GM04504 (cell line): ENCODE results near the gene TOMM34.

Experiments
- DNase-seq: peaks from one replicate; pipeline ENCODE4 v3.0.0-alpha.2; 2012; ENCODE audit warnings: low read depth

TOMM34 gene

DNA sequence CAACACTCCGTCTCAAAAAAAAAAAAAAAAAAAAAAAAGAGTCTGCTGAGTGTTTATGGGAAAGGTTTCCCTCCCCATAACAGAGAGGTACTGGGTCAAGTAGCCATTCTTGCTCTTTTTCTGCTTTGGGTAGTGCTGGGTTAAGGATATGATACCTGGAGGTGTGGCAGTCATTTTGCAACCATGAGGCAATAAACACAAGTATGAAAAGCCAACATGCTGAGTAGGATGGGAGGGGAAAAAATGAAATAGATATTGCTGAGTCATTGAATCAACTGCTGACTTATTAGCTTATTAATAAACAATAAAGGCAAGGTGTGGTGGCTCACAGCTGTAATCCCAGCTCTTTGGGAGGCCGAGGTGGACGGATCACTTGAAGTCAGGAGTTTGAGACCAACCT lies 2.3 kb upstream of the TOMM34 start:
- no peak for DNase-seq

GRCh38 chr20:44961870-44962267 lies 1.7 kb upstream of the TOMM34 start:
- DNase-seq, result no peak

- no peak for DNase-seq
Measured at GRCh38 chr20:44961011-44961869, 1.0 kb upstream of the TOMM34 start.

DNA sequence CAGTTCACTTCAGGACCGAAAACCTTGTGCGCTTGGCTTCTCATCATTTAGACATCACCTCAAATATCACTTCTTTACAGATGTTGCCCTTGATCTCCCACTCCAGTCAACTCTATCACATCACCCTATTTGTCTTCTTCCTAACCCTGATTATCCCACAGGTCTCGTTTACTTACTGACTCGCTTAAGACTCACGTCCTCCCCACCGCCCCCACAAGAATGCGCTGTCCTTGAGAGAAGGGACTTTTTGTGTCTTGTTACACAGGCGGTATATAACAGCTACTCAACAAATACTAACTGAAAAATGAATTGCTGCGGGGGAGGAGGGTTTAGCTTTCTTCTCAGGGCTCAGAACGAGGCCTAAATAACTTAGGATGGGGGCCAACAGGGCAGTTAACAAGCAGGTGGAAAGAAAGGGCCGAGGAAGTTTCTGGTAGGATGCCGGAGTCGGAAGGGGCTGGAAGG lies 527 bp downstream of the TOMM34 start:
- no peak for DNase-seq

GRCh38 chr20:44959082-44959637 lies 1.0 kb downstream of the TOMM34 start:
- DNase-seq, result no peak

DNA sequence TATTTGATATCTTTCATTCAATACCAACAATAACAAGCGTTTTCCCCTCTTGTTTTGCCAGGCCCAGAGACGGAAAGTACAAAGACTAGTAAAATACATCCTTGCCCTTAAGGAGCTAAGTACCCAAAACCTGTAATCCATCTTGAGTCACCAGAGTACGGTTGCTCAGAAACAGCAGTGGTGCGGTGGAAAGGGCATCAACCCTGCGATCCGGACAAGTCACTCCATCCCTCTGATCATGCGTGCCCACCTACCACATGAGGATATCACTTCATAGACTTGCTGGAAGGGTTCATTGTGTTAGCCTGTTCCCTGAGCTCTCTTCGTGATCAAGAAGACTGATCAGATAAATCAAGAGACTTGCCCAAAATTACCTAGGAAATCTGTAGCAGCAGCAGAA lies 1.9 kb downstream of the TOMM34 start:
- DNase-seq, result no peak

GRCh38 chr20:44956410-44956809 lies 3.8 kb downstream of the TOMM34 start:
- no peak for DNase-seq

DNA sequence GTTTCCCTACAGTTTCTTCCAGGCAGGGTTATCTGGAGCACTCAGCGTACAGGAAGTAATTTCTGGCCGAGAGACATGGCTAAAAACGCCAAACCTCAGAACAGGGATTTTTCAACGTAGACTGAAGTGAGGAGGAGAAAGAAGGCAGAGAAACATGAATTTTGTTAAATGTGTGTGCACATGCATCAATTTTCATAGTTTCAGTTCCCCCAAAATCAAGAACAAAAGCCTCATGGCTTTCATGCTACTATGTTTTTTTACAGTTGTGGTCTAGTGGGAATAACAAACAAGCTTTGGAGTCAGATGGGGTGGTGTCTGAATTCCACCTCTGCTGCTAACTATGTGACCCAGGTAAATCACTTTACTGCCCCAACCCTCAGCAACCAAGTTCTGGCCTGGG lies 4.9 kb downstream of the TOMM34 start:
- DNase-seq, result no peak

DNA sequence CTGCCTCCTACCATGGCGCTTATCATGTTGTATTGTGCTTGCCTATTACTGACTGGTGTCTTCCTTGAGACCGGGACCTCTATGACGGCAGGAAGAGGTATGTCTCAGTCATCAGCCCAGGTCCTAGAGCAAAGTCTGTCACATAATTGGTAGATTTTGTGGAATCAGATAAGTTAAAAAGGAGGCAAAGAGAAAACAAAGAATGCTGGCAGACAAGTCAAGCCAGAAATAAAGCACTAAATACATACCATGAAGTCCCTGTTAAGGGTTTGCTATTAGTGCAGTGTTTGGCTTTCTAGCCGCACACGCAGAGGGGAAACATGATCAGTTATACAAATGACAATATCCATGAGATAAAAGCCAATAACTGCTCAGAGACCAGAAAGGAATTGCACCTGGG lies 6.0 kb downstream of the TOMM34 start:
- no peak for DNase-seq

- DNase-seq, result no peak
Measured at GRCh38 chr20:44952731-44953130, 7.5 kb downstream of the TOMM34 start.

DNA sequence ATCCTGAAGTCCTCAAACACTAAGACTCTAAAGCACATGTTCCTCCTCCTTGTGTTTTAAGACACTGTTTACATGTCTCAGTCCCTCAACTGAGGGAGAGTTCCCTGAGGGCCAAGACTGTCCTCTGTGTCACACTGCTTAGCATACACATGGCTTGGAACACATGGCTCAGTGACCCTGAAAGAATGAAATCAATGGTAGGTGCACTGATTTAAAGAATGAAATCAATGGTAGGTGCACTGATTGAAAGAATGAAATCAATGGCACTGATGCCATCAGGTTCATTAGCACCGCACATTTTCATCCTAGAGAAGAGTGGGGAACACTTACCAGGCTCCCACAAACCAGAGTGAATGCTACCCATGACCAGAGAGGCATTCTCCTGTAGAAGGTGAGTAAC lies 9.8 kb downstream of the TOMM34 start:
- DNase-seq, result no peak

- DNase-seq, result no peak
Measured at GRCh38 chr20:44948513-44948912, 11.7 kb downstream of the TOMM34 start.

- no peak for DNase-seq
Measured at GRCh38 chr20:44948107-44948506, 12.1 kb downstream of the TOMM34 start.

DNA sequence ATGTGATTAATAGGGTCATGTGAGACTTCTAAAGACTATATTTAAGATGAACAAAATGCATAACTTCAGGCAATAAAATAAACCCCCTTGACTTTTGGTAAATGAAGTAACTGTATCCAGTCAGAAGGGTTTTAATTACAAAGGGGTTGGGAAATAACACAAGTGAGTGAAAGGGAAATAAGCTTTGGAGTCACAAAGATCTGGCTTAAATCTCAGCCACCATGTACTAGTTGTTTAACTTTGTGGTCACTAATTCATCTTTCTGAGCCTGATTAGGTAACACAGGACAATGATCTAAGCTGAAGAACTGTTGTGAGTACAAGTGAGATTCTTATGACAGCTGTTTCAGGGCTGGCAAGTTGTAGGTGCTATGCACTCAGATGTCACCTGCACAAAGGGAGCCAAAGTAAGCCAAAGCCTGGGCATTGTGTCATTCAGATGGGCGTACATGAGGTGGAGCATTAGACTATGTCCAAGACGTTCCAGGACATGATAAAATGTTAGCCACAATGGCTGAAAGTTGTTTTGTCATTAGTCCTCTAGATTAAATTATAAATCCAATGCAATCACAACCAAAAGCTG lies 13.8 kb downstream of the TOMM34 start:
- no peak for DNase-seq

GRCh38 chr20:44945261-44945660 lies 14.9 kb downstream of the TOMM34 start:
- no peak for DNase-seq

DNA sequence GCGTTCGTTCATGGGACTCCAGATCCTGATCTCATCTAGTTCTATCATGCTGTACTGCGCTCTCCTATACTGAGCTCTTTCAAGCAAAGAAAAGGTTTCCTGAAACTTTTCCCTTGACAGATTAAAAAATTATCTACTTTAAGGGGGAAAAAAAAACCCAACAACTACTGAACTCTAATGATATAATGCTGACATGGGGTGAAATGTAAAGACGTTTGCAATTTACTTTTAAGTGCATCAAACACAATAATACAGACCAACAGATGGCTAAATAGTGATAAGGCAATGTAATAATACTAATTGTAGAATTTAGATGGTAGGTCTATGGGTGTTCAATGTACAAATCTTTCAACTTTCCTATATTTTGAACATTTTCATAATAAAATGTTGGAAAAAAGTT lies 16.4 kb downstream of the TOMM34 start:
- DNase-seq, result no peak

DNA sequence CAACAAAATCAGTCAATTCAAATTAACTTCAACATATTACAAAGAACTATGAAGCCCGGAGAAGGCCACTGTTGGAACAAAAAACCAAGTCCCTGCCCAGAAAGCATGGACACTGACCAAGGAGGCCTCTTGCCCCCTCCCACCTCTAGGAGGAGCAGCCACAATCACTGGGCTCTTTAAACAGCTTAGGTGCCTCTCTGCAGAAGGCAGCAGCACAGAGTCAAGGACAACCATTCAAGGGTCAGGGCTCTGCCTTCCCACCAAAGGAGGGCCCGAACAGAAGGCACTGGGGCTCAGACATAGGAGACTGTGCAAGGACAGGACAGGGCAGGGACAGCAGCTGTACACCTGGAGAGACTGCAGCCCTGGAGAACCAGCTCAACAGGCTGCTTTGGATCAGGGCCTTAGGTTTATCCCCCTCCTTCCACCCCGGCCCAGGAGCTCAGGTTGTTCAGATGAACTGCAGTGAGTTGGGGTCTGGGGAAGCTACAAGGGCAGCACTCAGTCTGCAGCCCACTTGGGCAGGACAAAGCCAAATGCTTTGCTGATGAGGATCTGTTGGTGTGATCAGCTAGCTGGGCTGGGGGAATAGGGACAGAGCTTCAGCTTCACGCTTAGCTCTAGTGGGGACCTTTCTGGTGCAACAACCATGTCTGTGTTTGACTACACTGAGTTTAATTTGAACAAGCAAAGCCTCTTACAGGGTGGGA lies 17.8 kb downstream of the TOMM34 start:
- DNase-seq, result no peak

DNA sequence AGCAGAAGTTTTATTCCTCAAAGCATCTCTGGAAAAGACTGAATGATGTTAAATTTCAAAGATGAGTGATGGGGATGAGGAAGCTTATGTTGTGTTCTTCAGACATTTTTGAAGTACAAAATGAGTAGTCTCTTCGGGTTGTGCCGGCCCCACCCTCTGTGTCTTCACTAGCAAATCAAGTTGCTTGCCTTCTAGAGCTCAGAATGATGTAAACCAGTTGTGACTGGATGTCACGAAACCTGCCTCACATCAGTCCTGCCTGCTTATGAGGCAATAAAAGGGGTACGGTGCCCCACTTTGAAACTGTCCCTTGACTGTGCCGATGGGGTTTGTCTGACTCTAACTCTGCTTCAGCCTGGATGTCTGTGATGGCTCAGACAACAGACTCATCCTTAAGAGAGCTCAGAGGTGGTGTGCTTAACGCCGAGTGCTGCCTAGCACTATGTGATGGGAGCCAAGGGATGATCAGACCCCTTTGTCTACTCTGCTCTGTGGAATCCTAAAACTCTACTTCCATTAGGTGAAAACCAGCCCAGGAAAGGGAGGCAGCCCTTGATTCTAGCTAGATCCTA lies 19.0 kb downstream of the TOMM34 start:
- no peak for DNase-seq

DNA sequence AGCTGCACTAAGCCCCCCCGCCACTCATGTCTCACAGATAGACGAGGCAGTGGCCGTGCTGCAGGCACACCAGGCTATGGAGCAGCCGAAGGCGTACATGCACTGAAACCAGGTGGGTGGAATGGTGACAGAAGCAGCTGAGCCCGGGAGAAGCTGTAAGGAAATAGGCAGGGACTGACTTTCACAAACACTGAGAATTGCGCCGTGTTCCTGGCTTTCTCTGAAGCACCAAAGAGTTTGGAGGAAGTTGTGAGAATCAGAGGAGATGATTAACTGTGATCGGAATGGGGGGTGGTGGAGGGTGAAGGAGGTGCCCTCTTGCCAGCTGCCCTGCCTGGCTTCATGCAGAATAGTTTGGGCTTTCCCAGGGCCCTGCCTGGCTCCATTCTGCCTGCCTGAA lies 21.6 kb downstream of the TOMM34 start:
- DNase-seq, result no peak

GRCh38 chr20:44936510-44936909 lies 23.7 kb downstream of the TOMM34 start:
- no peak for DNase-seq

- no peak for DNase-seq
Measured at GRCh38 chr20:44932916-44933315, 27.3 kb downstream of the TOMM34 start.

DNA sequence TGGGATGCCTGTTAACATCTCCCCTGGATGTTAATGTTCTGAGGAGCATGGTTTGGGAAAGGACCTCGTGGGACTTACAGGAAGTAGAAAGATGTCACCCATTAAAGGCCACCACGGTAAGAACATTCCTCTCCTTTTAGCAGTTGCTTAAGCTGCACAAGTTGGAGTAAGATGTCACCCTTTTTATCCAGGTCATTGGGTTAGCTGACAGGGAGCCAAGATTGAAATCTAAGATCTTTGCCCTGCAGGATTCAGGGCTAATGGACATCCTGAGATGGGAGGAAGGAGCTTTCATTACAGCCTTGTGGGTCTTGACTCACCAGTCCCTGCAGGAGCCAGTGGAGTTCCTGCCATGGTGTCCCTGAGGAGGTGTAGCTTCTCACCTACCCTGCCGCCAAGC lies 28.3 kb downstream of the TOMM34 start:
- DNase-seq, result no peak
